HepG2 (cell line): ENCODE measurements around the gene ING2. TPM values are rescaled to one million over a fixed set of nuclear protein-coding genes. Genes with fewer than 3 reads are reported as not detected.

Source experiments
- CREB3 ChIP-seq: sonication (generic); formaldehyde crosslinking; IDR thresholded peaks from 2 replicates; pipeline ENCODE4 v1.5.0; 2020; ENCODE audit warnings: missing genetic modification reagents
- NR2C2 ChIP-seq: sonication (generic); formaldehyde crosslinking; IDR thresholded peaks from 2 replicates; pipeline ENCODE4 v1.4.0; 2020; ENCODE audit warnings: missing genetic modification reagents, mild to moderate bottlenecking, moderate library complexity, borderline replicate concordance
- PITX1 ChIP-seq: sonication (generic); formaldehyde crosslinking; IDR thresholded peaks from 2 replicates; pipeline ENCODE4 v1.5.1; 2020; ENCODE audit warnings: mild to moderate bottlenecking, missing genetic modification reagents
- RBFOX2 ChIP-seq: fragments of 200-400 bp; formaldehyde crosslinking; IDR thresholded peaks from 2 replicates; pipeline ENCODE4 v1.6.1; 2017; ENCODE audit warnings: low read depth, mild to moderate bottlenecking, low read length
- SRSF1 ChIP-seq: fragments of 200-400 bp; formaldehyde crosslinking; optimal IDR thresholded peaks from 2 replicates; pipeline ENCODE3; 2017; ENCODE audit warnings: mild to moderate bottlenecking, low read depth, low read length, moderate library complexity
- UBTF ChIP-seq: sonication (generic); formaldehyde crosslinking; IDR thresholded peaks from 2 replicates; pipeline ENCODE4 v1.4.0; 2020; ENCODE audit warnings: mild to moderate bottlenecking, missing genetic modification reagents
- ZFP36 ChIP-seq: fragments of 150-350 bp; IDR thresholded peaks from 2 replicates; pipeline ENCODE4 v1.6.1; 2018; ENCODE audit warnings: borderline replicate concordance, low read length, low read depth; ENCODE audit not compliant: partially characterized antibody
- ZFP91 ChIP-seq: sonication (generic); formaldehyde crosslinking; IDR thresholded peaks from 2 replicates; pipeline ENCODE4 v1.9.0; 2022; ENCODE audit warnings: missing genetic modification reagents, mild to moderate bottlenecking, borderline replicate concordance
- ZGPAT ChIP-seq: IDR thresholded peaks from 2 replicates; pipeline ENCODE4 v1.6.1; 2016; ENCODE audit warnings: mild to moderate bottlenecking
- ZNF280B ChIP-seq: sonication (generic); formaldehyde crosslinking; IDR thresholded peaks from 2 replicates; pipeline ENCODE4 v1.5.0; 2020; ENCODE audit warnings: missing genetic modification reagents, mild to moderate bottlenecking, borderline replicate concordance
- ZNF383 ChIP-seq: sonication (generic); formaldehyde crosslinking; IDR thresholded peaks from 2 replicates; pipeline ENCODE4 v1.4.0; 2020; ENCODE audit warnings: missing genetic modification reagents, mild to moderate bottlenecking, borderline replicate concordance
- ZNF546 ChIP-seq: sonication (generic); formaldehyde crosslinking; conservative IDR thresholded peaks from 2 replicates; pipeline ENCODE4 v1.8.1; 2023; ENCODE audit warnings: mild to moderate bottlenecking, missing genetic modification reagents
- ZNF563 ChIP-seq: sonication (generic); formaldehyde crosslinking; IDR thresholded peaks from 2 replicates; pipeline ENCODE4 v1.8.0; 2022; ENCODE audit warnings: mild to moderate bottlenecking, moderate library complexity, missing genetic modification reagents
- ZNF615 ChIP-seq: sonication (generic); formaldehyde crosslinking; IDR thresholded peaks from 2 replicates; pipeline ENCODE4 v1.5.0; 2020; ENCODE audit warnings: mild to moderate bottlenecking, missing genetic modification reagents, borderline replicate concordance
- ZNF772 ChIP-seq: sonication (generic); formaldehyde crosslinking; IDR thresholded peaks from 2 replicates; pipeline ENCODE4 v1.5.0; 2020; ENCODE audit warnings: mild to moderate bottlenecking, missing genetic modification reagents
- ZXDC ChIP-seq: sonication (generic); formaldehyde crosslinking; IDR thresholded peaks from 2 replicates; pipeline ENCODE4 v1.5.0; 2020; ENCODE audit warnings: mild to moderate bottlenecking, missing genetic modification reagents
- polyA plus RNA-seq, 8 experiments: library from polyadenylated mRNA; depleted of rRNA in 3 of 8; stranded (reverse) in 7 of 8; unstranded in 1 of 8; fragments of >200 nt; fragmentation: Illumina TruSeq in 4 of 8; extraction: Trizol in 4 of 8; gene quantifications; 2 replicates each; pipeline versions ENCODE4 v1.2.1 to v1.2.3, GENCODE V29; 2011 to 2016; ENCODE audit warnings: low read depth in 4 of 8, missing spikeins in 1 of 8, mixed read lengths in 1 of 8; ENCODE audit not compliant: insufficient read depth in 1 of 8
- total RNA-seq, 5 experiments: library from RNA; depleted of rRNA; stranded (reverse); fragments of >200 nt; fragmentation: Illumina TruSeq; extraction: Trizol; gene quantifications; 2 replicates each; pipeline ENCODE4 v1.2.3, GENCODE V29; 2016; ENCODE audit warnings: low read depth in 1 of 5

The ING2 gene
- total and polyA plus RNA-seq, 2 of the 13 experiments (the other 11 are each of a cell fraction or from before 2014, with no cell fraction given), result 6.6 to 12.4 TPM

- peak; percentile 2; the same call in 1 of the 2 replicates for TF ChIP-seq ZGPAT (CRISPR knock-in tag)
- TF ChIP-seq ZXDC (CRISPR knock-in tag), result 0 out of 2 replicates have a peak, but pooled peaks have one; percentile 28
- 0 out of 2 replicates have a peak, but pooled peaks have one; percentile 7 for TF ChIP-seq PITX1
- TF ChIP-seq ZNF563 (CRISPR knock-in tag), result 0 out of 2 replicates have a peak, but pooled peaks have one; percentile 1
- peak; percentile 5 for TF ChIP-seq SRSF1
- TF ChIP-seq ZNF772 (CRISPR knock-in tag), result 0 out of 2 replicates have a peak, but pooled peaks have one; percentile 25
- TF ChIP-seq CREB3 (CRISPR knock-in tag), result no peak
- TF ChIP-seq UBTF, result peak; percentile 23; the same call in 1 of the 2 replicates
- no peak for TF ChIP-seq ZNF546 (CRISPR knock-in tag)
- TF ChIP-seq NR2C2 (CRISPR knock-in tag), result 0 out of 2 replicates have a peak, but pooled peaks have one; percentile 9
- no peak for TF ChIP-seq ZFP91 (CRISPR knock-in tag)
- peak; percentile 76 for TF ChIP-seq ZFP36
- no peak for TF ChIP-seq ZNF615
- TF ChIP-seq ZNF280B (CRISPR knock-in tag), result 0 out of 2 replicates have a peak, but pooled peaks have one; percentile 10
- TF ChIP-seq RBFOX2, result peak; percentile 27; the same call in 1 of the 2 replicates
- 0 out of 2 replicates have a peak, but pooled peaks have one; percentile 5 for TF ChIP-seq ZNF383
These were observed at the start of gene ING2 (continued) for GRCh38 chr4:183504930-183505610.
